Measurements from ENCODE around the gene MEIS2. TPM values are rescaled to one million over a fixed set of nuclear protein-coding genes. Genes with fewer than 3 reads are reported as not detected.

The MEIS2 gene
- total RNA-seq, 1 donor from 2014 or later: 20.7 TPM

GRCh38 chr15:36996538-36997181 lies 103.7 kb downstream of the MEIS2 start:
- no peaks in the 10 kb centered on the region for H3K36me3 ChIP-seq
- no peak overlapping the region for H3K4me3 ChIP-seq
- no peak overlapping the region for H3K27ac ChIP-seq
- H3K9me3 ChIP-seq: no peaks in the 10 kb centered on the region
- intact Hi-C loops (cut with DNase I): no loop called here
- no peaks in the 10 kb centered on the region for H3K4me1 ChIP-seq
- DNase-seq: no peak
- no peak for ATAC-seq
- no peak for TF ChIP-seq CTCF (IDR thresholded peaks at IDR 0.05)
- no peaks in the 10 kb centered on the region for H3K27me3 ChIP-seq (ENCODE audit: low read depth)

GRCh38 chr15:36996121-36996520 lies 104.2 kb downstream of the MEIS2 start:
- no peak overlapping the region for H3K4me3 ChIP-seq
- TF ChIP-seq CTCF (IDR thresholded peaks at IDR 0.05): no peak
- H3K9me3 ChIP-seq: no peaks in the 10 kb centered on the region
- ATAC-seq (no peak), DNase-seq (no peak)
- H3K4me1 ChIP-seq: no peaks in the 10 kb centered on the region
- no peaks in the 10 kb centered on the region for H3K36me3 ChIP-seq
- no peaks in the 10 kb centered on the region for H3K27me3 ChIP-seq (ENCODE audit: low read depth)
- H3K27ac ChIP-seq: no peak overlapping the region
- intact Hi-C loops (cut with DNase I): no loop called here

- H3K4me1 ChIP-seq: no peaks in the 10 kb centered on the region
- no peak for ATAC-seq
- no peak overlapping the region for H3K4me3 ChIP-seq
- no peak overlapping the region for H3K27ac ChIP-seq
- TF ChIP-seq CTCF (IDR thresholded peaks at IDR 0.05): no peak
- no peak for DNase-seq
- H3K27me3 ChIP-seq (ENCODE audit: low read depth): no peaks in the 10 kb centered on the region
- no peaks in the 10 kb centered on the region for H3K36me3 ChIP-seq
- intact Hi-C loops (cut with DNase I): no loop called here
- no peaks in the 10 kb centered on the region for H3K9me3 ChIP-seq
These were observed 105.6 kb downstream of the MEIS2 start for GRCh38 chr15:36994790-36995189.

- H3K27me3 ChIP-seq (ENCODE audit: low read depth): no peaks in the 10 kb centered on the region
- no peak overlapping the region for H3K4me3 ChIP-seq
- H3K27ac ChIP-seq: no peak overlapping the region
- no peak for ATAC-seq
- DNase-seq: no peak
- intact Hi-C loops (cut with DNase I): no loop called here
- no peaks in the 10 kb centered on the region for H3K4me1 ChIP-seq
- no peak for TF ChIP-seq CTCF (IDR thresholded peaks at IDR 0.05)
- H3K9me3 ChIP-seq: no peaks in the 10 kb centered on the region
- H3K36me3 ChIP-seq: no peaks in the 10 kb centered on the region
These were observed 107.9 kb downstream of the MEIS2 start for GRCh38 chr15:36992454-36992853.

- Histone ChIP-seq H3K4me3 (no peak overlapping the region), H3K27ac (no peak overlapping the region), H3K4me1 (no peaks in the 10 kb centered on the region), H3K36me3 (no peaks in the 10 kb centered on the region), H3K27me3 (ENCODE audit: low read depth) (no peaks in the 10 kb centered on the region), H3K9me3 (peaks cover 5% of the 10 kb centered on the region)
- DNase-seq (no peak), ATAC-seq (no peak)
- intact Hi-C loops (cut with DNase I): no loop called here
- no peak for TF ChIP-seq CTCF (IDR thresholded peaks at IDR 0.05)
These were observed 111.4 kb downstream of the MEIS2 start for GRCh38 chr15:36988947-36989346.
